ENCODE measurements around the gene KRT83. TPM values are rescaled to one million over a fixed set of nuclear protein-coding genes. Genes with fewer than 3 reads are reported as not detected.
A peak's percentile ranks its signal among the peaks of the same experiment; 100 is the strongest.

Gene KRT83
- 0.13 TPM in 1 of 2 replicates, not detected in the other for total RNA-seq

GRCh38 chr12:52320784-52321400, at the start of gene KRT83:
Gene KRT83 (minus strand): TSS chr12:52321398. CDS start chr12:52321335, 63 bp downstream.
- no peak for TF ChIP-seq CTCF (IDR thresholded peaks at IDR 0.05; ENCODE audit: insufficient read depth, low read length, severe bottlenecking)
- Histone ChIP-seq H3K27me3 (ENCODE audit: control insufficient read depth, insufficient read depth, low read length) (peaks cover 5% of the 10 kb centered on the region), H3K36me3 (ENCODE audit: control insufficient read depth, insufficient read depth, low read length) (no peaks in the 10 kb centered on the region), H3K4me3 (ENCODE audit: low read depth, low read length) (no peak within 1 kb of the TSS)
- FAIRE-seq: no peak
- DNase-seq (ENCODE audit: low read depth): no peak

- H3K4me3 ChIP-seq (ENCODE audit: low read depth, low read length): no peak overlapping the region
- H3K27me3 ChIP-seq (ENCODE audit: control insufficient read depth, insufficient read depth, low read length): no peaks in the 10 kb centered on the region
- FAIRE-seq: no peak
- no peak for TF ChIP-seq CTCF (IDR thresholded peaks at IDR 0.05; ENCODE audit: insufficient read depth, low read length, severe bottlenecking)
- no peaks in the 10 kb centered on the region for H3K36me3 ChIP-seq (ENCODE audit: control insufficient read depth, insufficient read depth, low read length)
- no peak for DNase-seq (ENCODE audit: low read depth)
Observed at GRCh38 chr12:52369809-52370208, 48.6 kb upstream of the KRT83 start.

- Histone ChIP-seq H3K27me3 (ENCODE audit: control insufficient read depth, insufficient read depth, low read length) (no peaks in the 10 kb centered on the region), H3K4me3 (ENCODE audit: low read depth, low read length) (no peak overlapping the region), H3K36me3 (ENCODE audit: control insufficient read depth, insufficient read depth, low read length) (no peaks in the 10 kb centered on the region)
- FAIRE-seq (no peak), DNase-seq (ENCODE audit: low read depth) (no peak)
- no peak for TF ChIP-seq CTCF (IDR thresholded peaks at IDR 0.05; ENCODE audit: insufficient read depth, low read length, severe bottlenecking)
Observed at GRCh38 chr12:52369211-52369610, 48.0 kb upstream of the KRT83 start.

- TF ChIP-seq CTCF (IDR thresholded peaks at IDR 0.05; ENCODE audit: insufficient read depth, low read length, severe bottlenecking): no peak
- DNase-seq (ENCODE audit: low read depth) (no peak), FAIRE-seq (peak; percentile 58)
- no peaks in the 10 kb centered on the region for H3K27me3 ChIP-seq (ENCODE audit: control insufficient read depth, insufficient read depth, low read length)
- no peaks in the 10 kb centered on the region for H3K36me3 ChIP-seq (ENCODE audit: control insufficient read depth, insufficient read depth, low read length)
- no peak overlapping the region for H3K4me3 ChIP-seq (ENCODE audit: low read depth, low read length)
Observed at GRCh38 chr12:52368508-52368907, 47.3 kb upstream of the KRT83 start.

GRCh38 chr12:52367876-52368275, 46.7 kb upstream of the KRT83 start:
- FAIRE-seq (no peak), DNase-seq (ENCODE audit: low read depth) (no peak)
- Histone ChIP-seq H3K36me3 (ENCODE audit: control insufficient read depth, insufficient read depth, low read length) (no peaks in the 10 kb centered on the region), H3K27me3 (ENCODE audit: control insufficient read depth, insufficient read depth, low read length) (no peaks in the 10 kb centered on the region), H3K4me3 (ENCODE audit: low read depth, low read length) (no peak overlapping the region)
- TF ChIP-seq CTCF (IDR thresholded peaks at IDR 0.05; ENCODE audit: insufficient read depth, low read length, severe bottlenecking): no peak

Data from bronchial epithelial cell (primary cell).